Activated CD4-positive, alpha-beta T cell treated with anti-CD3 and anti-CD28 coated beads, Interleukin-10, Interleukin-2, amounts not matched to agents 100 ng/mL and 50 ng/mL, durations not matched to agents 16 hours and 8 hours (primary cell): ENCODE measurements around the gene FEV.
"Not testable (repeated sequence)": the region's sequence is repeated elsewhere in the genome, so short reads cannot be mapped to it uniquely, and the experiment has no call there.

Experiments
- DNase-seq: peaks from one replicate; pipeline ENCODE4 v3.0.0-alpha.2; 2020

The FEV gene

GRCh38 chr2:218963601-218964000, 21.4 kb downstream of the FEV start:
- DNase-seq = no peak

GRCh38 chr2:218962859-218963492, 22.0 kb downstream of the FEV start:
- DNase-seq = no peak

- no peak for DNase-seq
These were observed 23.1 kb downstream of the FEV start for GRCh38 chr2:218961651-218962570.

GRCh38 chr2:218961229-218961628, 23.8 kb downstream of the FEV start:
- DNase-seq = no peak

GRCh38 chr2:218960309-218961165, 24.4 kb downstream of the FEV start:
- no peak for DNase-seq

GRCh38 chr2:218959761-218960308, 25.1 kb downstream of the FEV start:
- no peak for DNase-seq

GRCh38 chr2:218959141-218959731, 25.7 kb downstream of the FEV start, which contains the start of gene CDK5R2:
Gene CDK5R2 (plus strand): TSS chr2:218959666. CDS start chr2:218959821, 155 bp downstream.
- DNase-seq = peak; percentile 90

GRCh38 chr2:218958276-218958675, 26.7 kb downstream of the FEV start:
- DNase-seq = no peak

- DNase-seq = no peak
These were observed 27.3 kb downstream of the FEV start for GRCh38 chr2:218957671-218958070.

GRCh38 chr2:218956039-218956438, 28.9 kb downstream of the FEV start:
- DNase-seq = no peak

- no peak for DNase-seq
These were observed 30.3 kb downstream of the FEV start for GRCh38 chr2:218954541-218955300.

- no peak for DNase-seq
These were observed 31.5 kb downstream of the FEV start for GRCh38 chr2:218953366-218953954.

- no peak for DNase-seq
These were observed 32.8 kb downstream of the FEV start for GRCh38 chr2:218952160-218952559.

- no peak for DNase-seq
These were observed 38.4 kb downstream of the FEV start for GRCh38 chr2:218946621-218947020.

- no peak for DNase-seq
These were observed 40.1 kb downstream of the FEV start for GRCh38 chr2:218944759-218945404.

- DNase-seq = not testable (repeated sequence)
These were observed 53.2 kb downstream of the FEV start for GRCh38 chr2:218931751-218932150.
